ENCODE measurements around the gene LPA.

- TF ChIP-seq CTCF (IDR thresholded peaks at IDR 0.05; ENCODE audit: insufficient read depth, low read length, poor library complexity, severe bottlenecking), result no peak
- no peak for TF ChIP-seq EZH2phosphoT487 (conservative IDR thresholded peaks at IDR 0.05; ENCODE audit: low read length)
Measured at GRCh38 chr6:160662842-160663241, 1.2 kb downstream of the LPA start.

Data from SU-DHL-6 (cell line).